BLaER1 treated with 17β-estradiol and CSF1 and Interleukin-3, amounts not matched to agents 10 nM and 100 nM (cell line): ENCODE data around the gene ANKRD17.
A peak's percentile ranks its signal among the peaks of the same experiment; 100 is the strongest.

Source experiments
- H3K27ac ChIP-seq, 11 experiments: shearing (Covaris generic); formaldehyde crosslinking; 2 replicates each; pipeline ENCODE4 v1.8.1; 2022
- H3K27me3 ChIP-seq, 11 experiments: shearing (Covaris generic); formaldehyde crosslinking; 2 replicates each; pipeline ENCODE4 v1.8.1; 2022
- H3K36me3 ChIP-seq, 11 experiments: shearing (Covaris generic); formaldehyde crosslinking; 2 replicates each; pipeline ENCODE4 v1.8.1; 2022
- H3K4me1 ChIP-seq, 10 experiments: shearing (Covaris generic); formaldehyde crosslinking; 2 replicates each; pipeline ENCODE4 v1.8.1; 2022
- H3K4me2 ChIP-seq, 11 experiments: shearing (Covaris generic); formaldehyde crosslinking; 2 replicates each; pipeline ENCODE4 v1.8.1; 2022
- H3K4me3 ChIP-seq, 10 experiments: shearing (Covaris generic); formaldehyde crosslinking; 2 replicates each; pipeline ENCODE4 v1.8.1; 2022
- H3K9ac ChIP-seq, 11 experiments: shearing (Covaris generic); formaldehyde crosslinking; 2 replicates each; pipeline ENCODE4 v1.8.1; 2022
- H3K9me3 ChIP-seq, 11 experiments: shearing (Covaris generic); formaldehyde crosslinking; replicated peaks in 1 of 11; 2 replicates each; pipeline ENCODE4 v1.8.1; 2022
- H4K20me1 ChIP-seq, 11 experiments: shearing (Covaris generic); formaldehyde crosslinking; 2 replicates each; pipeline ENCODE4 v1.8.1; 2022
- Cebpa-rat ChIP-seq, 11 experiments: shearing (Covaris generic); IDR thresholded peaks; 2 replicates each; pipeline ENCODE4 v1.8.1; 2022

Gene ANKRD17

GRCh38 chr4:73066928-73067327 is 191.7 kb downstream of the ANKRD17 start:
- Histone ChIP-seq H3K36me3 (peaks cover 27 to 54% (median 38%) of the 10 kb centered on the region in 11 experiments), H3K4me1 (peaks cover 12 to 31% (median 21%) of the 10 kb centered on the region in 10 experiments), H3K9me3 (no peaks in the 10 kb centered on the region), H3K4me3 (no peak overlapping the region), H4K20me1 (no peaks in the 10 kb centered on the region), H3K27ac (no peak overlapping the region), H3K9ac (no peak overlapping the region), H3K27me3 (no peaks in the 10 kb centered on the region), H3K4me2 (peak overlapping the region; percentile 63 to 93 (median 85); a peak in 20 of 22 replicates)
- no peak for TF ChIP-seq Cebpa-rat (IDR thresholded peaks at IDR 0.05)

- Histone ChIP-seq H3K4me3 (no peak overlapping the region), H3K27ac (no peak overlapping the region), H3K27me3 (no peaks in the 10 kb centered on the region), H3K9me3 (no peaks in the 10 kb centered on the region), H3K4me2 (peak overlapping the region in 2 of 11 experiments; percentile 7 to 25; a peak in 4 of 22 replicates), H3K4me1 (peaks cover 12 to 31% (median 21%) of the 10 kb centered on the region in 10 experiments), H3K36me3 (peaks cover 32 to 59% (median 42%) of the 10 kb centered on the region in 11 experiments), H3K9ac (no peak overlapping the region), H4K20me1 (no peaks in the 10 kb centered on the region)
- no peak for TF ChIP-seq Cebpa-rat (IDR thresholded peaks at IDR 0.05)
Measured at GRCh38 chr4:73066445-73066844, 192.2 kb downstream of the ANKRD17 start.

GRCh38 chr4:73064536-73064935 is 194.1 kb downstream of the ANKRD17 start:
- Histone ChIP-seq H4K20me1 (no peaks in the 10 kb centered on the region), H3K27ac (no peak overlapping the region), H3K9ac (no peak overlapping the region), H3K4me2 (no peak overlapping the region), H3K9me3 (no peaks in the 10 kb centered on the region), H3K4me1 (peaks cover 7 to 24% (median 13%) of the 10 kb centered on the region in 10 experiments; a peak in 18 of 20 replicates), H3K27me3 (no peaks in the 10 kb centered on the region), H3K36me3 (peaks cover 51 to 78% (median 61%) of the 10 kb centered on the region in 11 experiments), H3K4me3 (no peak overlapping the region)
- no peak for TF ChIP-seq Cebpa-rat (IDR thresholded peaks at IDR 0.05)

GRCh38 chr4:73055241-73055897 is 203.2 kb downstream of the ANKRD17 start:
- no peak for TF ChIP-seq Cebpa-rat (IDR thresholded peaks at IDR 0.05)
- H3K4me1 ChIP-seq, result 0 out of 20 replicates have a peak, but pooled peaks cover 0 to 7% (median 0%) of the 10 kb centered on the region in 10 experiments
- H3K27ac ChIP-seq, result no peak overlapping the region
- H3K27me3 ChIP-seq, result no peaks in the 10 kb centered on the region
- H4K20me1 ChIP-seq, result no peaks in the 10 kb centered on the region
- peaks cover 55 to 75% (median 69%) of the 10 kb centered on the region in 11 experiments for H3K36me3 ChIP-seq
- no peak overlapping the region for H3K4me2 ChIP-seq
- H3K9me3 ChIP-seq, result no peaks in the 10 kb centered on the region
- no peak overlapping the region for H3K4me3 ChIP-seq
- H3K9ac ChIP-seq, result no peak overlapping the region

DNA sequence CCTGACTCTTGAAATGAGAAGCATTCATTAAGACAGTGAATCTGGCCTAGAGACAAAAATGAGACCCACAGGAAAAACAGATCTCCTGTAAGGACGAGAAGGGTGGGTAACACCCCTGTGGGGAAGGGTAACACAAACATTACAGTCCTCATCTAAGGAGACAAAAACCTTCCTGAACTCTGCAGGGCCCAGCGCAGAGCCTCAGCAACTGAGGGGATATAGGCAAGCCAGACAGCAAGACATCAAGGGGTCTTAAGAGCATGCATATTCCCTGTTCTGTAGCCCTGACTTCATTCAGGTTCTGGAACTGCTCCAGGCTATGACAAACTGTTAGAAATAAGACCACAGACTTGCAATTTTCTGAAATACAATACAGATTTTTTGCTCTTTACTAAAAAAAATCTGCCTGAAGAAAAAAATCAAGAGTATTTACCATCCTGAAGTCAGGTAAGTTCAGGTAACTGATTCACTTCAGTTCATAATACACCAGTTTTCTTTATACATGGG is 204.6 kb downstream of the ANKRD17 start:
- H3K27me3 ChIP-seq, result no peaks in the 10 kb centered on the region
- no peaks in the 10 kb centered on the region for H4K20me1 ChIP-seq
- no peaks in the 10 kb centered on the region for H3K9me3 ChIP-seq
- no peak for TF ChIP-seq Cebpa-rat (IDR thresholded peaks at IDR 0.05)
- peaks cover 41 to 62% (median 55%) of the 10 kb centered on the region in 11 experiments for H3K36me3 ChIP-seq
- H3K9ac ChIP-seq, result no peak overlapping the region
- 0 out of 20 replicates have a peak, but pooled peaks cover 0 to 7% (median 0%) of the 10 kb centered on the region in 10 experiments for H3K4me1 ChIP-seq
- no peak overlapping the region for H3K4me2 ChIP-seq
- H3K4me3 ChIP-seq, result no peak overlapping the region
- no peak overlapping the region for H3K27ac ChIP-seq

DNA sequence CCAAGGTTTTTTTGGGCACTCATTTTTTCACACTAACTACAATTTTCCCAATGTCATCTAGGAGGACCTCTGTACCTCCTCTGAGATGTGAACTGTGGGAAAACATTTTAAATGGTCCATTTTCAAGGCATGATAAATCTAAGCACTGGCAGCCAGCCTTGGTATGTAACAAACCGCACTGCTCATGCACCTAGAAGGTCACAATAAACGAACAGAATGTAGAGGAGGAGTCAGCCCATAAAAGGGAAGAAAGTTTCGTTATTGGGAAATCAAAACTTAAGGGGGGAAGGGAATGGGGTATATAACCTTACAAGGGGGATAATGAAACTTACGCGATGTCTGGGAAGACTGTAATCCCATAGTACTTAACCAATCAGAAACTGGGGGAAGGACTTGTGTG is 205.5 kb downstream of the ANKRD17 start:
- Histone ChIP-seq H4K20me1 (no peaks in the 10 kb centered on the region), H3K9ac (no peak overlapping the region), H3K4me3 (no peak overlapping the region), H3K27ac (no peak overlapping the region), H3K9me3 (no peaks in the 10 kb centered on the region), H3K4me2 (no peak overlapping the region), H3K27me3 (no peaks in the 10 kb centered on the region), H3K4me1 (0 out of 20 replicates have a peak, but pooled peaks cover 0 to 7% (median 0%) of the 10 kb centered on the region in 10 experiments), H3K36me3 (peaks cover 32 to 52% (median 46%) of the 10 kb centered on the region in 11 experiments)
- no peak for TF ChIP-seq Cebpa-rat (IDR thresholded peaks at IDR 0.05)

DNA sequence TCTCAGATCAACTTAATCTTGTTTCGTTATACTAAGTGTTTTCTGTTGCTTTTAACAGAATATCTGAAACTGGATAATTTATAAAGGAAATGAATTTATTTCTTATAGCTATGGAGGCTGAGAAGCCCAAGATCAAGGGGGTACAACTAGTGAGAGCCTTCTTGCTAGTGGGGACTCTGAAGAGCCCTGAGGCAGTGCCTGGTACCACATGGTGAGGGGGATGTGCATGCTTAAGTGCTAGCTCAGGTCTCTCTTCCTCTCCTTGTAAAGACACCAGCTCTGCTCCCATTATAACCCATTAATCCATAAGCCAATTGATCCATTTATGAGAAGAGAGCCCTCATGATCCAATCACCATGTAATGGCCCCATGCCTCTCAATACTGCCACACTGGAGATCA is 207.0 kb downstream of the ANKRD17 start:
- H3K4me1 ChIP-seq, result 0 out of 20 replicates have a peak, but pooled peaks cover 0 to 7% (median 0%) of the 10 kb centered on the region in 10 experiments
- no peak overlapping the region for H3K4me2 ChIP-seq
- H3K27ac ChIP-seq, result no peak overlapping the region
- H3K9me3 ChIP-seq, result no peaks in the 10 kb centered on the region
- H4K20me1 ChIP-seq, result no peaks in the 10 kb centered on the region
- no peaks in the 10 kb centered on the region for H3K27me3 ChIP-seq
- no peak overlapping the region for H3K9ac ChIP-seq
- no peak overlapping the region for H3K4me3 ChIP-seq
- H3K36me3 ChIP-seq, result peaks cover 17 to 38% (median 31%) of the 10 kb centered on the region in 11 experiments
- TF ChIP-seq Cebpa-rat (IDR thresholded peaks at IDR 0.05), result no peak

GRCh38 chr4:73045879-73046278 is 212.7 kb downstream of the ANKRD17 start:
- Histone ChIP-seq H3K36me3 (no peaks in the 10 kb centered on the region), H3K27ac (no peak overlapping the region), H4K20me1 (no peaks in the 10 kb centered on the region), H3K27me3 (no peaks in the 10 kb centered on the region), H3K9ac (no peak overlapping the region), H3K4me3 (no peak overlapping the region), H3K4me2 (no peak overlapping the region), H3K4me1 (no peaks in the 10 kb centered on the region), H3K9me3 (no peaks in the 10 kb centered on the region)
- no peak for TF ChIP-seq Cebpa-rat (IDR thresholded peaks at IDR 0.05)

DNA sequence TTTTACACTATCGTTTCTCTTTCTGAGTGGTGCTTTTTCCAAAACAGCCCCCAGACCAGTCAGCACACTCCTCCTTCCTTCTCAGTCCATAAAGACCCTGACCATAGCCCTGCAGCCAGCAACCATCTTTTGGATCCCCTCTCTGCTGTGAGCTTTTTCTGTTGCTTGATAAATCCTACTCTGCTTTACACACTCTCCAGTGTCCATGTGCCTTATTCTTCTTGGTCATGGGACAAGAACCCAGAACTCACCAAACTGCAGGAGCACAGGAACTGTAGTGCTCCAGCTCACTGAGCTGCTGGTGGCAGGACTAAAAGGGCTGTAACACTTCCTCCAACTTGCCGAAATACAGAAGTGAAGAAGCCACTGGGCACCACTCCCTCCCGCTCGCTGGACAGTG is 221.5 kb downstream of the ANKRD17 start:
- Histone ChIP-seq H3K4me2 (no peak overlapping the region), H3K4me3 (no peak overlapping the region; a peak in 1 of 20 replicates), H3K9me3 (peaks cover 19 to 36% (median 27%) of the 10 kb centered on the region in 11 experiments), H3K4me1 (no peaks in the 10 kb centered on the region), H3K27me3 (no peaks in the 10 kb centered on the region), H4K20me1 (no peaks in the 10 kb centered on the region), H3K27ac (no peak overlapping the region), H3K9ac (no peak overlapping the region), H3K36me3 (no peaks in the 10 kb centered on the region)
- TF ChIP-seq Cebpa-rat (IDR thresholded peaks at IDR 0.05), result no peak

DNA sequence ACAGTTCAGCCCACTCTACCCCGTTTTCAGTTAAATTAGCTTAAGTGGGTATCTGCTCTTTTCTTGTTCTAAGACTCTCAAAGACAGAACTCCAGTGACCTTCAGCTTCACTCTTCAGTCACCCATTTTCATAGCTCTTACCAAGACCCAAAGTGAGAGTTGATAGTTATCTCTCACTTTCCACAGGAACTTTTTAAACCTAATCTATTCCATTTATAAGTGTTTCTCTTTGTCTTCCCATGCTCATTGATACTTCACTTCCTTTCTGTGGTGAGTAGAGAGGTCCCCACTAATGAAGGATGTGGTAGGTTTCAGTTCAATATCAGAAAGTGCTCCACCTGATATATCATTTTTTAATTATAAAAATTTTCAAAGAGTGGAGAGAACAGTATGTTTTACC is 222.5 kb downstream of the ANKRD17 start:
- Histone ChIP-seq H3K27me3 (no peaks in the 10 kb centered on the region), H3K4me2 (no peak overlapping the region), H3K9me3 (peaks cover 19 to 36% (median 27%) of the 10 kb centered on the region in 11 experiments), H3K27ac (no peak overlapping the region), H3K4me3 (no peak overlapping the region), H3K36me3 (no peaks in the 10 kb centered on the region), H4K20me1 (no peaks in the 10 kb centered on the region), H3K4me1 (no peaks in the 10 kb centered on the region), H3K9ac (no peak overlapping the region)
- no peak for TF ChIP-seq Cebpa-rat (IDR thresholded peaks at IDR 0.05)
